Activated CD8-positive, alpha-beta memory T cell treated with anti-CD3 and anti-CD28 coated beads for 1 hour (primary cell): ENCODE measurements around the gene CENPP.
"Not testable (repeated sequence)": the region's sequence is repeated elsewhere in the genome, so short reads cannot be mapped to it uniquely, and the experiment has no call there.

Experiments used
- DNase-seq, 2 donors: peaks; one replicate each; pipeline ENCODE4 v3.0.0-alpha.2; 2020; ENCODE audit warnings: low read depth in 1 of 2; ENCODE audit errors: extremely low read depth in 1 of 2

The CENPP gene

DNA sequence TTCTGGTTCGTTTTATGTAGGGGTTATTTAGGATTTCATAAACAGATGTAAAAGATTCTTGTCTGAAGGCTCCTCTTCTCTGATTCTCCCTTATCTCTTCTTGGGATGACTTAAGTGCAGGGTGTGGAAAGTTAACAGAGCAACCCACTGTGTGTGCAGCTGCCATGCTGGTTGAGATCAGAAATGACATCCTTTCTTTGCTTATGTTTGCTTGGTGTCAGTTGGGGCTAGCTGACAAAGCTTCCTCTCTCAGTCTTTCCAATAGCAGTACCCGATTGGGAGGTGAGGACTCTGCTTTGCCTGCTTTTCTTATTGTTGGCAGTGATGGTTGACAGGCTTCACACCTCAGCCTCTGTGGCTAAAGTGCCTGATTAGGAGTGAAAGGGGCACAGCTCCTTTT, 52.1 kb downstream of the CENPP start:
- DNase-seq, result no peak

DNA sequence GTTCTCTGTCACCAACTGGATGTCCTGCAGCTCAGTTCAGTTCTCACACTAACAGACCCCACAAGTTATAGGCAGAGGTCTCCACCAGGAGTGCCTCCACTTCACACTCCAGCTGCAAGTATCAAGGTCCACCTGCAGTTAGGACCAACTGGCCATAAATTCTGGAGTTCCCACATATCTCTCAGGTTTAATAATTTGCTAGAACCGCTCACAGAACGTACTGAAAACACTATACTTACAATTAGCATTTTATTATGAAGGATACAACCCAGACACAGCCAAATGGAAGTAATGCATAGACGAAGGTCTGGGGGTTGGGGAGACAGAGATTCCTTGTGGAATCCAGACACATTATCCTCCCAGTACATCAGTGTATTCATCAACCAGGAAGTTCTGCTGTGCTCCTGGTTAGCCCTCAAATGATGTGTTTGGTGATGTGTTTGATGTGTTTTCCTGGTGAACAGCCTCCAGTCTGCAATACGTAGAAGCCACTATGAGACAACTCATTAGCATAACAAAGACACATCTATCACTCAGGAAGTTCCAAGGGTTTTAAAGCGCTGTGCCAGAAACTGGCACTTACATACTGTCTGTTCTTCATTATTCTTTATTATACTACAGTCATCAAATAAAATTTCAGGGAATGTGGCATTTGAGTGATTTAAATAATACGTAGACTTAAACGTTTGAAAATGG, 53.3 kb downstream of the CENPP start:
- no peak for DNase-seq

DNA sequence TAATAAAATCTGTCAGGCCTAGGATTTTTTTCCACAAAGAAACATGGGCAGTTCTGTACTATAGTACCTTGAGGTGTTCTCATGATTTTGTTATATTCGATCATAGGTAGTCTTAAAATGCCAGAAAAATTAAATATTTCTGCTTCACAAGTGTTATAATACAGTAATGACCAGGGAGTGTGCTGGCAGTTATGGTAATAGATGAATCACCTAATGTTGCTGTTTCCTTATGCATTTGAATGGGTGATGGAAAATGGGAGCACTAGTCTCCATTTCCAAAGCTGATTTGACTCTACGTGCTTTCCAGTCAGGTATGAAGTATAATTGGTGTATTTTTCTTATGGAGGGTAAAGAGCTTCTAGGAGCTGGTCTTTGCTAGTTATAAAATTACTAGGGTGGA, 54.9 kb downstream of the CENPP start:
- DNase-seq, result no peak

DNA sequence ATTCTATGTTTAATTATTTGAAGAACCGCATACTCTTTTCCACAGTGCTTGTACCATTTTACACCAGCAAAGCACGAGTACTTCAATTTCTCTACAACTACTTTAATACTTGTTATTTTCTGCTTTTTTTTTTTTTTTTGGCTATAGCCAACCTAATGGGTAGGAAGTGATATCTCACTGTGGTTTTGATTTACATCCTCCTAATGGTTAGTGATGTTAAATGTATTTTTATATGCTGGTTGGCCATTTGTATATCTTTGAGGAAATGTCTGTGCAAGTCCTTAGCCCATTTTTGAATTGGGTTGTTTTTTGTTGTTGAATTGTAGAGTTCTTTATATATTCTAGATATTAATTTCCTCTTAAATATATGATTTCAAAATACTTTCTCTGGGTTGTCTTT, 56.0 kb downstream of the CENPP start:
- DNase-seq, result no peak

DNA sequence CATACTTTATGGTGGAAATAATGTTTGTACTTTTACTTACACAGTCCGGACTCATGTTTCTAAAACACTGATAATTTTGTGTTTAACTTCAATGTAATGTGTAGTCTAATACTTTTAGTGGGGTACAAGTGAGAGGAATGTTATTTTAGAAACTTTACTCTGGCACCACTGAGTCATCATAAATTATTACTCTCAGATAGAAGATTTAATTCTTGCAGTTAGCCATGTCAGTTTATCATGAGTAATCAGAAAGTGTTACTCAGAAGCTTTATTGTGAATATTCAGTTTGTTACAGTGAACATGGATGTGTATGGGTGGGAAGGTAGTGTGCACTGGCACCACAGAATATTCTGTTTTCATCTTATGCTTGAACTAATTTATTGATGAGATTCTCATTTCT, 58.6 kb downstream of the CENPP start:
- DNase-seq, result no peak

DNA sequence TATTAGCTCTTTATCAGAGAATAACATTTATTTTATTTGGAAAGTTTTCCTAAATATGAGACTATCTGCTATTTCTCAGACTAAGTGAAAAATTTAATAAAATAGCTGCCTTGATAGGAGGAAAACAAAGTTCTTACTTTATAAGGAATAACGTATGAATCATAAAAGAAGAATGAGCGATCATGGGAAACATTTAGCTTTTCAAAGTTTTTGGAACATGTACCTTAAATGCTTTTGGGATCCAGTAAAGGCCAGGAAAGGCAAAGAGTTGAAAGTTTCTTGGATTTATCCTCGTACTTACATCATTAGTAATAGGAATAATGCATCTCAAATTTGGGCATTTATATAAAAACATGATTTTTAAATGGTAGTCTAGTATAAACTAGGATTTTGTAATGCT, 59.2 kb downstream of the CENPP start:
- no peak for DNase-seq

DNA sequence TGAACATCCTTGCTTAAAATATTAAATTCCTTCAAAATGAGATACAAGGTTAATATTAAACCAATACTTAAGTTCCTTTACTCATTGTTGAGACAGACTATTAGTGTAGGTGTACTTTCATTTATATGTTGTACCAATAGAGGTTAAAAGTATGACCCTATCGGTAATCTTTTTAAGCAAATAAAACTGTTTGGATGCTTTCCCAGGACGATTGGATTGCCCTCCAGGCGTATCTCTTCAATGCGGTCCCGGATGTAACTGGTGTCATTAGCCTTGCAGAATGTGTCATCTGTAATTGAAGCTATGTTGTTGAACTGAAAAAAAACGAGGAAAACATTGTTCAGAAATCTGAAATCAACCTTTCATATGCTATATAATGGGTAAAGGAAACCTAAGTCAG, 59.7 kb downstream of the CENPP start:
- DNase-seq, result no peak

DNA sequence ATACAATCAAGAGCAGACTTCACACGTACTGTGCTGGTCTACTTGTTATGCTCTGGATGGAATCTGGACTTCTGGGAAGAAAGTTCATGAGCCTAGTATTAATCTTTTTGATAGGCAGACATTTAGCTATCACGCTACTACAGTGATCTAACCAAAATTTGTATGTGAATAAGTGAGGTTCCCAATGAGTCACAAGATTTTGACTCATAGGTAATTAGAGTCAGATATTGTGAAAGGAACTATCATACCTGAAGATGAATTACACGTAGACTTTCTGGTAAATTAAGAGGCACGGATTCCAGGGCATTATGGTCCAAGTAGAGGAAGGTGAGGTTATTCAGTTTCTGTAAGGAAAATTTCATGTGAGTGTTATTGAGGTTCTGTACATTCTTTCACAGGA, 60.2 kb downstream of the CENPP start:
- DNase-seq, result no peak

DNA sequence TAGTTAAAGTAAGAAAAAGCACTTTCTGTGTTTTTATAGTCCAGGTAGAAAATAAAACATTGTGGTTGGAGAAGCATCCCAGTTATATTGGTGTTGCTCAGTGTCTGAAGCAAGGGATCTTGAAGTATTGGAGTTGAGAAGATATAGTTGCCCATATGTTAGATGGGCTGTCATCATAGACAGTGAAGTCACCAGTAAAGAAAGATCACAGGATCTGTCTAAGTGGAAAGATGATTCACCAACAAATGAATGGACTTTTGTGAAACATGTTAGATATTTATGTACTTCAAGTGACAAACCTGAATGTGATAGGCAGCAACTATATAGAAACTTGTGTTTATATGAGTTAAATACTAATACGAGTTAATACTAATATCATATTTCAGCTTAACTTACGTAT, 66.9 kb downstream of the CENPP start:
- DNase-seq, result no peak

DNA sequence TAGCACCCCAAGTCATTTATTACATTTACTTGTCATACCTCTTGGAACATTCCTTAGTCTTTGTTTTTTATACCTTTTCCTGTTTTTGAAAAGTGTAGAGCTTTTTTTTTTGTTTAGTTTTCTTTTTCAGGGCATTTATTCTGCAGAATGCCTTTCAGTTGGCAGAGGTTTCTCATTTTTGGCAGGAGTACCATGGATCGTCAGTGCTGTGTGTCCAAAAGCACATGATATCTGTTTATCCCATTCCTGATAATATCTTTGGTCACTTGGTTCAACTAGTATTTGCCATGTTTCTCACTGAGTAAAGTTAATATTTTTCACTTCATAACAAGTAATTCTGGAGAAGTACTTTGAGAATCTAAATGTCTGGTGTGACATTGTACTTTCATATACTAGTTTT, 67.9 kb downstream of the CENPP start:
- no peak for DNase-seq

DNA sequence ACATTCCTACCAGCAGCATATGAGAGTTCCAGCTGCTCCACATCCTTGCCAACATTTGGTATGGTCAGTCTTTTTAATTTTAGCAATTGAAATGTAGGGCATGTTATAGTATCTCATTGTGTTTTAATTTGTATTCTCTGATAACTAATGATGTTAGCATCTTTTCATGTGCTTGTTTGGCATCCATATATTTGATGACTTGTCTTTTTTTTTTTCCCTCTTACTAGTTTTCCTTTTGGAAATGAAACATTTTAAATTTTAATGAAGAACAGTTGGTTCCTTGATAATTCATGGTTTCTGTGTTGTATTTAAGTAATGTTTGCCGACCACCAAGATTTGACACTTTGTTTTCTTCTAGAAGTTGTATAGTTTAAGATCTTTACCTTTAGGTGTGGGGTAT, 69.9 kb downstream of the CENPP start:
- DNase-seq, result no peak

DNA sequence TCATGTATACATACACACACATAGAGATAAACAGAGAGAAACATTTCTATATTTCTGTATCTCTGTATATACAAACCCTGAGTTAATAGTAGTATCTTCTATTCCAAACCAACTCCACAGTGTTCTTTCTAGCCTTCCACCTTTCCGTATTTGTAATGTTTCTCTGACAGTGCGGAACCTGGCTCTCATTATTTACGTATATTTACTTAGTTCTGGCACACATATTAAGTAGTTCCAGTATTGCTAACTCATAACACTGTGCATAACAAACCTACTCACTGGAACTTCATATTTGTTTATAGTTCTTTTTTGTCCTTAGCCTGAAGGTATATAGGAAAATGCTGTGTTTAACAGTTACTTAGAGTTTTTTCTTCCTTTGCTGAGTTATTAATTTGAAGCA, 72.1 kb downstream of the CENPP start:
- no peak for DNase-seq

DNA sequence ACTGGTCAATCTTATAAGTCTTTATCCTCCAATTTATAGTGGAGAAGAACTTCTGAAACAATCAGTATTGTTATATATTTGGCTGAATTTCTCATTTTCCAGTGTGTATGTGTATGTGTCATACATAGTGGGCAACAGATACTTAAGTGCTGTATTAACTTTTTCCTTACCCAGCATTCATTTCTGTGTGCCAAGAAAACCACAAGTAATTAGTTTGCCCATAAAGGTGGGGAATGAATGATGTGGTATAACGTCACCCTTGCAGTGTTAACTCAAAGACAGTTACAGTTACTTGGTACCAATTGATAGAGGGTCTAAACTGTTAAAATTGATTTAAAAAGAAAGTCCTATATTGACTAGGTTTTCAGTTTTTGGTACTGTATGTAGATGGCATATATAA, 76.6 kb downstream of the CENPP start:
- no peak for DNase-seq

DNA sequence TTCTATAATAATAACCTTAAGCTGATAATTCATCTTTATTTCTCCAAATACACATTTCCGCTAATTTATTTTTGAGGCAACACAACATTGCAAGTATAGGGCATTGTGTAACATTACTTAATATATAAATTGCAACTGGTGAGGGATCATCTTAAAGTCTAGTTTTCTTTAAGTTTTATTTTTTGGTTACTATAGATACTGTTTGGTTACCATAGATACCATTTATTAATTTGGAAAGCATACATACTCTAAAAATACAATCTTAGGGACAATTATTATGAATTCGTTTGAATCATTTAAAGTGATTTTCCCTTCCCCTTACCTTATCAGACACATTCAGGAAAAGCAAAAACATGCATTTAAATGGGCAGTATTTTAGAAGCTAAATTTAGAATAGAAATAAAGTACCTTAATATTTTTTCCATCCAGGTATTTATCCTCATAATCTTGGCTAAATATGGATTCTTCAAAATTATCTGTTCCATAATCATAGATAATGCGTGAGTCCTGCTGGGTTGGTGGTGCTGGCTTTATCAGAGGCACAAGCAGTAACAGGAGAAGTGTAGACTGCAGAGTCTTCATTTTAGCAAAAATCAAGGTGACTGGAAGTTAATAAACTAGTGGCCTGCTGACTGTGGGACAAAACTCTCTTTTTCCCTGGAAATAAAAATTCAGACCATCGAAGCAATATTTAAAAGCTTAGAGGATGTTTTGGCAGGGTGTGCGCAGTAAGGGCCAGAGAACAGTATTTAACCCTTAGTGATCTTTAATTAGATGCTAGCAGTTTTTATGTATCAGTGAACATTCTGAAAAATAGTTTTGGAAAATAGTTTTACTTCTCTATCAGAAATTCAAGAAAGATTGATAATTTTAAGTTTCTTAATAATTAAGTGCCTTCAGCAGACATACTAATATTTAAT, 77.3 kb downstream of the CENPP start:
- DNase-seq, result no peak

DNA sequence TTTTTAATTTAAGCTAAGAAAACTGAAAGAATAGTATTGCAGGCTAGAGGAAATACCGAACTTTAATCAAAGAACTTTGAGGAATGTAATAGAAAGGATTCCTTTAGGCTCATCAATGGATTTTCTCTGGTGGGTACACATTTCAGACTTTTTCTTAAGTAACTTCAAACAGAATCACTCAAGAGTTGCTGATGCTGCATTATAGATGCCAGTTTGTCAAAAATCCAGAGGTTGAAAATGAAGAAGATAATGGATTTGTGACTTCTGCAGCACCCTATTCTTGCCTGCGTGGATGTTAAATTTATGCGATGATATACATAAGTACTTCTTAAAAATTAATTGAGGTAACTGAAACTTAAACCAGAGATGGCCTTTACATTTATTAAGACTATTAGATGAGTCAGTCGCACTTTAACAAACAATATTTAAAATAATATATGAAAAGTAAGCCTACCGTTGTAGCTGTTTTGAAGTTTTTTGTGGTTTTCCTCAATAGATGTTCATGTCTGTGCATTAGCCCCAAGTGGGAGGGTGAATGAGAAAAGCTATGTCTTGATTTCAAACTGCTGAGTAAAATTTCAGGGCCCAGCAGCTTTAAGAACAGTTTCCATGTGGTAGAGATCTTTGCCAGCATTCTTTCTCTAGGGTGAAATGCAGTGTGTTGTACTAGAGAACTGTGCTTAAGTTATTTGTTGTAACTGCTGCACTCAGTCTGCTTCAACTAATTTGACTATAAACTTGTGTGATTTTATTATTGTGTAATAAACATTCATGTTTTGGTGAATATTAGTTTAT, 78.5 kb downstream of the CENPP start, which contains the start of gene OGN:
Gene OGN (minus strand): TSS at position 537 of the 795 bp plus-strand sequence. CDS start 1,171 bp downstream, outside the sequence.
- DNase-seq, result no peak

DNA sequence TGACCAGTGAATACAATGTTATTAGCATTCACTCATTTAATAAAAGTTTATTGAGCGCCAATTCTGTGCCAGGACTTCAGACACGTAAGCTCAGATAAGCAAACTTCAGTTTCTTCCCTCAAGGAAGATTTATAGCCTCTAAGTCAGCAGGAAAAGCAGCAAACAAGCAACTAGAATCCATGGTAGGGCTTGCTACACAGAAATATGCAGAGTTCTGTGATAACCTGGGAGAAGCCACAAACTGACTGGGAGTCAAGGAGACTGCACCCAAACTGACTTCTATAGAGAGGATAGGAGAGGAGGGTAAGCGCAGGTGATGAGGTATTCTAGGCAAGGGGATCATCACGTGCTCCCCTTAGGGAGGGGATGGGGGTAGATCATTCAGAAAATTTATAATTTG, 80.1 kb downstream of the CENPP start:
- DNase-seq, result no peak

DNA sequence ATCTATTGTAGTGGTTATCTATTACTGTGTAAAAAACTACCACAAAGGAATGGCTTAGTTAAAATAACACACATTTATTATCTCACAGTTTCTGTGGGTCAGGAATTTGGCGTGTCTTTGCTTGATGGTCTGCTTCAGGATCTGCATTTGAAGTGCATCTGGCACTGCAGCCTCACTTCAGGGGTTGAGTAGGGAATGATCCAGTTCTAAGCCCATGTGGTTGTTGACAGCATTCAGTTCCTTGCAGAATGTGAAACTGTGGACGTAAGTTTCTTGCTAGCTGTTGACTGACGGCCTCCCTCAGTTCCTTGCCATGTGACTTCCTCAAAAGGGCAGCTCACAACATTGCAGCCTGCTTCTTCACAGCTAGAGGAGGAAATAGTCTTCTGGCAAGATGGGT, 80.7 kb downstream of the CENPP start:
- peak in 1 of 2 donors; percentile 2 for DNase-seq

DNA sequence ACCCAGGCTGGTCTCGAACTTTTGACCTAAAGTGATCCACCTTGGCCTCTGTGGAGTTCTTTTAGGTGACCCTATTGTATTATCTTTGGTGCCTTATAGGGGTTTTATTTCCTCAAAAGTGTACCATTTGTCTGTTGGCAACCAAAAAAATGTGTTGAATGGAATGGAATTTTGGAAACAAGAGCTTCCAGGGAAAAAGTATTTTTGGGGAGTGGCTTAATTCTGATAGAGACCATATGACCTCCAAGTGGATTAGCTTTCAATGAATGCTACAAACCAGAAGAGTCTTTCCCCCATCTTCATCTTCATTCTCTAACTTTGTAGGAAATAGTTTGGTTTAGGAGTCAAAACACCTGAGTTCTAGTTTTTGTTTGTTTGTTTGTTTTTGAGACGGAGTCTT, 82.1 kb downstream of the CENPP start:
- no peak for DNase-seq

DNA sequence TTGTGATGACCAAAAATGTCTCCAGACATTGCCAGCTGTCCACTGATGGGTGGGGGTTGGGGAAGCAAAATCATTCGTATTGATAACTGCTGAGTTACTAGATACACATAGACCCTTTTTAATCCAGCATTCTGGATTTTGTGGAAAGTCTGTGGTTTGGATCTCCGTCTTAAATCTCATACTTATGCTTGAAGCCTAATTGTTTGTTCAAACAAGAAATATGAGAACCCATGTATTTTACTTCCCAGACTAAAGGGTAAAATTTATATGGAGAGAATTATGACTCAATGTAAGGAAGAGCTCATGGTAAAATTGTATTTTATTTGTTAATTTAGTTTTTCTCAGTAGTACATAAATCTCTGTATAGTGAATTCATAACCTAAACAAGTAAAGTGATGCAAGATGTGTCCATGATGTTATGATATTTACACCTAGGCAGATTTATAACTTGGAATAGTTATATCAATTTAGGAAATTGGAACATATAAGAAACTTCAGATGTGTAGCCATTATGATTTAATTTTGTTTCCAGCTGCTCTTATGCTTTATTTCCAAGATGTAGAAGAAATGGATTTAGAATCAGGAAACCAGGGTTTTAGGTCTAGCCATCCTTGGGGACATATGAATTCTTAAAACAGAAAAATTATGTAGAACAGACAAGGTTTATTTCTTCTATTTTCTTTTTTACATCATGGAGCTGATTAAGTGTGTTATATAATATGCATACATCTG, 83.2 kb downstream of the CENPP start:
- DNase-seq, result no peak

DNA sequence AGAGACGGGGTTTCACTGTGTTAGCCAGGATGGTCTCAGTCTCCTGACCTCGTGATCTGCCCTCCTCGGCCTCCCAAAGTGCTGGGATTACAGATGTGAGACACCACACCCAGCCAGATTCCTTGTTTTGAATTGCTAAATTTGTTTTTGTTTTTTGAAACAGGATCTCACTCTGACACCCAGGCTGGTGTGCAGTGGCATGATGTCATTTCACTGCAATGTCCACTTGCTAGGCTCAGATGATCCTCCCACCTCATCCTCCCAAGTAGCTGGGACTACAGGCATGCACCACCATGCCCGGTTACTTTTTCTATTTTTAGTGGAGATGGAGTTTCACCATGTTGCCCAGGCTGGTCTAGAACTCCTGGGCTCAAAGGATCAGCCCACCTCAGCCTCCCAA, 85.4 kb downstream of the CENPP start:
- DNase-seq, result not testable (repeated sequence)

DNA sequence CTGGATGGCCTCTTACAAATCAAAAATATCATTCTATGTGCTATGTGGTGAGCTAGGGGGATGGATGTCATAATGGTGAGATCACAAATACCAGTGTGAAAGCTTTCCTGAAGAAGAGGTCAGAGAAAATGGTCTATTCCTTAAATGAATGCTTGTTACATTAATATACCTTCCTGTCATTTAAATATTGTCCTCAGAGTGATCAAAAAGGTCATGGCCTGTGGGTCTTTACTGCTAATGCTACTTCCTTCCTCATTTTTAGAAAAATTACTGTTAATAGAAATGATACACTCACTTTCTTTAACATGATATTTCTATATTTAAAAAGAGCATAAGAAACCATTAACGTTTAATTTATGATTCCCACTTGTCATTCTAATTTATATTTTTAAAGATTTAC, 88.8 kb downstream of the CENPP start:
- no peak for DNase-seq
